ENCODE results near the gene EPB41L2. TPM values are rescaled to one million over a fixed set of nuclear protein-coding genes. Genes with fewer than 3 reads are reported as not detected.

The EPB41L2 gene
- total RNA-seq, 1 experiment from 2014 or later = 106 TPM

DNA sequence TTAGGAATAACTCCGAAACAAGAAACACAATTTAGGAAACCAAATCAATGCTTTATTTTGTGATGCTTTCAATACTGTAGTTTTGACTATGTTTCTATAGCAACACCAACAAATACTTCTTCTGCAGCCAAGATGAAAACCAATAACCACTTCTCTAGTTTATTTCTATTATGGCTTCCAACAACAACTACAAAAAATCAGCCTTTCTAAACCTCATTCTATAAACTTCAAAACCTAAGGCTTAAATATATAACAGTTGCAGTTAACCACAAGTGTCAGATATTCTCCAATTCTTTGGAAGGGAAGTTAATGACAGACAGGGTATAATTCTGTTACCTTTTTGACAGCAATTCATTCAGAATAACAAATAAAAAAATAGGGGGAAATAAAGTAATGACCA lies 80.9 kb downstream of the EPB41L2 start:
- Mint-ChIP-seq H3K27ac (no peak overlapping the region), H3K36me3 (no peaks in the 10 kb centered on the region), H3K27me3 (ENCODE audit: low read depth) (no peaks in the 10 kb centered on the region), H3K4me3 (no peak overlapping the region), H3K9me3 (no peaks in the 10 kb centered on the region), H3K4me1 (peaks cover 32% of the 10 kb centered on the region)
- DNase-seq (ENCODE audit: low spot score) = no peak
- CTCF ChIA-PET = no interaction called here
- ATAC-seq = no peak
- TF ChIP-seq ZBTB21 (CRISPR knock-in tag; IDR thresholded peaks at IDR 0.05; ENCODE audit: borderline replicate concordance) (no peak), ELF4 (CRISPR knock-in tag; IDR thresholded peaks at IDR 0.05; ENCODE audit: low read depth) (no peak), EMX1 (CRISPR knock-in tag; IDR thresholded peaks at IDR 0.05) (no peak), ZNF416 (CRISPR knock-in tag; IDR thresholded peaks at IDR 0.05) (no peak), NFATC4 (CRISPR knock-in tag; IDR thresholded peaks at IDR 0.05) (no peak), JUN (CRISPR knock-in tag; IDR thresholded peaks at IDR 0.05) (no peak), SMAD4 (CRISPR knock-in tag; IDR thresholded peaks at IDR 0.05) (no peak), ZNF396 (CRISPR knock-in tag; IDR thresholded peaks at IDR 0.05; ENCODE audit: borderline replicate concordance) (no peak), JAZF1 (CRISPR knock-in tag; IDR thresholded peaks at IDR 0.05) (no peak)
- TF ChIP-seq, protein P1, sequence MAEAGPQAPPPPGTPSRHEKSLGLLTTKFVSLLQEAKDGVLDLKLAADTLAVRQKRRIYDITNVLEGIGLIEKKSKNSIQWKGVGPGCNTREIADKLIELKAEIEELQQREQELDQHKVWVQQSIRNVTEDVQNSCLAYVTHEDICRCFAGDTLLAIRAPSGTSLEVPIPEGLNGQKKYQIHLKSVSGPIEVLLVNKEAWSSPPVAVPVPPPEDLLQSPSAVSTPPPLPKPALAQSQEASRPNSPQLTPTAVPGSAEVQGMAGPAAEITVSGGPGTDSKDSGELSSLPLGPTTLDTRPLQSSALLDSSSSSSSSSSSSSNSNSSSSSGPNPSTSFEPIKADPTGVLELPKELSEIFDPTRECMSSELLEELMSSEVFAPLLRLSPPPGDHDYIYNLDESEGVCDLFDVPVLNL (CRISPR knock-in tag; IDR thresholded peaks at IDR 0.05; ENCODE audit: borderline replicate concordance, low read depth) = no peak
- TF ChIP-seq, protein P2, sequence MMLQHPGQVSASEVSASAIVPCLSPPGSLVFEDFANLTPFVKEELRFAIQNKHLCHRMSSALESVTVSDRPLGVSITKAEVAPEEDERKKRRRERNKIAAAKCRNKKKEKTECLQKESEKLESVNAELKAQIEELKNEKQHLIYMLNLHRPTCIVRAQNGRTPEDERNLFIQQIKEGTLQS (CRISPR knock-in tag; conservative IDR thresholded peaks at IDR 0.05) = no peak
- TF ChIP-seq, protein P3, sequence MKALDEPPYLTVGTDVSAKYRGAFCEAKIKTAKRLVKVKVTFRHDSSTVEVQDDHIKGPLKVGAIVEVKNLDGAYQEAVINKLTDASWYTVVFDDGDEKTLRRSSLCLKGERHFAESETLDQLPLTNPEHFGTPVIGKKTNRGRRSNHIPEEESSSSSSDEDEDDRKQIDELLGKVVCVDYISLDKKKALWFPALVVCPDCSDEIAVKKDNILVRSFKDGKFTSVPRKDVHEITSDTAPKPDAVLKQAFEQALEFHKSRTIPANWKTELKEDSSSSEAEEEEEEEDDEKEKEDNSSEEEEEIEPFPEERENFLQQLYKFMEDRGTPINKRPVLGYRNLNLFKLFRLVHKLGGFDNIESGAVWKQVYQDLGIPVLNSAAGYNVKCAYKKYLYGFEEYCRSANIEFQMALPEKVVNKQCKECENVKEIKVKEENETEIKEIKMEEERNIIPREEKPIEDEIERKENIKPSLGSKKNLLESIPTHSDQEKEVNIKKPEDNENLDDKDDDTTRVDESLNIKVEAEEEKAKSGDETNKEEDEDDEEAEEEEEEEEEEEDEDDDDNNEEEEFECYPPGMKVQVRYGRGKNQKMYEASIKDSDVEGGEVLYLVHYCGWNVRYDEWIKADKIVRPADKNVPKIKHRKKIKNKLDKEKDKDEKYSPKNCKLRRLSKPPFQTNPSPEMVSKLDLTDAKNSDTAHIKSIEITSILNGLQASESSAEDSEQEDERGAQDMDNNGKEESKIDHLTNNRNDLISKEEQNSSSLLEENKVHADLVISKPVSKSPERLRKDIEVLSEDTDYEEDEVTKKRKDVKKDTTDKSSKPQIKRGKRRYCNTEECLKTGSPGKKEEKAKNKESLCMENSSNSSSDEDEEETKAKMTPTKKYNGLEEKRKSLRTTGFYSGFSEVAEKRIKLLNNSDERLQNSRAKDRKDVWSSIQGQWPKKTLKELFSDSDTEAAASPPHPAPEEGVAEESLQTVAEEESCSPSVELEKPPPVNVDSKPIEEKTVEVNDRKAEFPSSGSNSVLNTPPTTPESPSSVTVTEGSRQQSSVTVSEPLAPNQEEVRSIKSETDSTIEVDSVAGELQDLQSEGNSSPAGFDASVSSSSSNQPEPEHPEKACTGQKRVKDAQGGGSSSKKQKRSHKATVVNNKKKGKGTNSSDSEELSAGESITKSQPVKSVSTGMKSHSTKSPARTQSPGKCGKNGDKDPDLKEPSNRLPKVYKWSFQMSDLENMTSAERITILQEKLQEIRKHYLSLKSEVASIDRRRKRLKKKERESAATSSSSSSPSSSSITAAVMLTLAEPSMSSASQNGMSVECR (CRISPR knock-in tag; IDR thresholded peaks at IDR 0.05; ENCODE audit: borderline replicate concordance) = no peak
- TF ChIP-seq, protein P4, sequence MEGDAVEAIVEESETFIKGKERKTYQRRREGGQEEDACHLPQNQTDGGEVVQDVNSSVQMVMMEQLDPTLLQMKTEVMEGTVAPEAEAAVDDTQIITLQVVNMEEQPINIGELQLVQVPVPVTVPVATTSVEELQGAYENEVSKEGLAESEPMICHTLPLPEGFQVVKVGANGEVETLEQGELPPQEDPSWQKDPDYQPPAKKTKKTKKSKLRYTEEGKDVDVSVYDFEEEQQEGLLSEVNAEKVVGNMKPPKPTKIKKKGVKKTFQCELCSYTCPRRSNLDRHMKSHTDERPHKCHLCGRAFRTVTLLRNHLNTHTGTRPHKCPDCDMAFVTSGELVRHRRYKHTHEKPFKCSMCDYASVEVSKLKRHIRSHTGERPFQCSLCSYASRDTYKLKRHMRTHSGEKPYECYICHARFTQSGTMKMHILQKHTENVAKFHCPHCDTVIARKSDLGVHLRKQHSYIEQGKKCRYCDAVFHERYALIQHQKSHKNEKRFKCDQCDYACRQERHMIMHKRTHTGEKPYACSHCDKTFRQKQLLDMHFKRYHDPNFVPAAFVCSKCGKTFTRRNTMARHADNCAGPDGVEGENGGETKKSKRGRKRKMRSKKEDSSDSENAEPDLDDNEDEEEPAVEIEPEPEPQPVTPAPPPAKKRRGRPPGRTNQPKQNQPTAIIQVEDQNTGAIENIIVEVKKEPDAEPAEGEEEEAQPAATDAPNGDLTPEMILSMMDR (IDR thresholded peaks at IDR 0.05) = no peak
- TF ChIP-seq, protein P5, sequence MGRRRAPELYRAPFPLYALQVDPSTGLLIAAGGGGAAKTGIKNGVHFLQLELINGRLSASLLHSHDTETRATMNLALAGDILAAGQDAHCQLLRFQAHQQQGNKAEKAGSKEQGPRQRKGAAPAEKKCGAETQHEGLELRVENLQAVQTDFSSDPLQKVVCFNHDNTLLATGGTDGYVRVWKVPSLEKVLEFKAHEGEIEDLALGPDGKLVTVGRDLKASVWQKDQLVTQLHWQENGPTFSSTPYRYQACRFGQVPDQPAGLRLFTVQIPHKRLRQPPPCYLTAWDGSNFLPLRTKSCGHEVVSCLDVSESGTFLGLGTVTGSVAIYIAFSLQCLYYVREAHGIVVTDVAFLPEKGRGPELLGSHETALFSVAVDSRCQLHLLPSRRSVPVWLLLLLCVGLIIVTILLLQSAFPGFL (CRISPR knock-in tag; IDR thresholded peaks at IDR 0.05; ENCODE audit: borderline replicate concordance) = no peak
- TF ChIP-seq, protein P6, sequence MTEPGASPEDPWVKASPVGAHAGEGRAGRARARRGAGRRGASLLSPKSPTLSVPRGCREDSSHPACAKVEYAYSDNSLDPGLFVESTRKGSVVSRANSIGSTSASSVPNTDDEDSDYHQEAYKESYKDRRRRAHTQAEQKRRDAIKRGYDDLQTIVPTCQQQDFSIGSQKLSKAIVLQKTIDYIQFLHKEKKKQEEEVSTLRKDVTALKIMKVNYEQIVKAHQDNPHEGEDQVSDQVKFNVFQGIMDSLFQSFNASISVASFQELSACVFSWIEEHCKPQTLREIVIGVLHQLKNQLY (CRISPR knock-in tag; IDR thresholded peaks at IDR 0.05) = no peak
- TF ChIP-seq, protein P7, sequence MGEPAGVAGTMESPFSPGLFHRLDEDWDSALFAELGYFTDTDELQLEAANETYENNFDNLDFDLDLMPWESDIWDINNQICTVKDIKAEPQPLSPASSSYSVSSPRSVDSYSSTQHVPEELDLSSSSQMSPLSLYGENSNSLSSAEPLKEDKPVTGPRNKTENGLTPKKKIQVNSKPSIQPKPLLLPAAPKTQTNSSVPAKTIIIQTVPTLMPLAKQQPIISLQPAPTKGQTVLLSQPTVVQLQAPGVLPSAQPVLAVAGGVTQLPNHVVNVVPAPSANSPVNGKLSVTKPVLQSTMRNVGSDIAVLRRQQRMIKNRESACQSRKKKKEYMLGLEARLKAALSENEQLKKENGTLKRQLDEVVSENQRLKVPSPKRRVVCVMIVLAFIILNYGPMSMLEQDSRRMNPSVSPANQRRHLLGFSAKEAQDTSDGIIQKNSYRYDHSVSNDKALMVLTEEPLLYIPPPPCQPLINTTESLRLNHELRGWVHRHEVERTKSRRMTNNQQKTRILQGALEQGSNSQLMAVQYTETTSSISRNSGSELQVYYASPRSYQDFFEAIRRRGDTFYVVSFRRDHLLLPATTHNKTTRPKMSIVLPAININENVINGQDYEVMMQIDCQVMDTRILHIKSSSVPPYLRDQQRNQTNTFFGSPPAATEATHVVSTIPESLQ (CRISPR knock-in tag; IDR thresholded peaks at IDR 0.05) = no peak
- TF ChIP-seq, protein P8, sequence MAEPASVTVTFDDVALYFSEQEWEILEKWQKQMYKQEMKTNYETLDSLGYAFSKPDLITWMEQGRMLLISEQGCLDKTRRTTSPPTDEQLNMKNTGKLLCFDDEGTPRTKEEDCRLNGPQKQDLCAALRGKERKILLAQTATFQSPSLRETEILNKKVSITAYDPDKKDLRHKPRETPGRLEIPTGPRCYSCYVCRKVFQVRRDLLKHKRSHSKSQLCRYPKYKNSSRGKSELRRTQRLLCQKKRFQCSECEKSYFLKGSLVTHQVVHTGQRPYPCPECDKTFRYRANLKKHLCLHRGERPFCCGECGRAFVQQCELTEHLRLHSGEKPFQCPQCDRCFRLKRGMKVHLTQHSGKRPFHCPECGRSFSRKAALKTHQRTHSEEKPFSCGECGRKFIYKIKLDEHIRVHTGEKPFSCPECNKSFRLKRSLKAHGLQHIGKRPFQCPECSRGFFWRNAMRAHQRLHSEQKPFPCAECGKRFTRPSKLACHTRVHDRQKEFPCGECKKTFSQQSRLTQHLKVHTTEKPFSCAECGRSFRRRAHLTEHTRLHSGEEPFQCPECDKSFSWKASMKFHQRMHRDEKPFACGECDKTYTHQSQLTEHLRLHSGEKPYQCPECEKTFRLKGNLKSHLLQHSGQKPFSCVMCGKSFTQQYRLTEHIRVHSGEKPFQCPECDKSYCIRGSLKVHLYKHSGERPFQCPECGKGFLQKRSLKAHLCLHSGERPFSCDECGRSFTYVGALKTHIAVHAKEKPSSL (CRISPR knock-in tag; conservative IDR thresholded peaks at IDR 0.05) = no peak
- POLR2A ChIA-PET = no interaction called here
